ENCODE results near the gene FAM3C. TPM values are rescaled to one million over a fixed set of nuclear protein-coding genes. Genes with fewer than 3 reads are reported as not detected.

Gene FAM3C
- total RNA-seq, 4 donors from 2014 or later = 34.9 to 46.8 (median 41.0) TPM

DNA sequence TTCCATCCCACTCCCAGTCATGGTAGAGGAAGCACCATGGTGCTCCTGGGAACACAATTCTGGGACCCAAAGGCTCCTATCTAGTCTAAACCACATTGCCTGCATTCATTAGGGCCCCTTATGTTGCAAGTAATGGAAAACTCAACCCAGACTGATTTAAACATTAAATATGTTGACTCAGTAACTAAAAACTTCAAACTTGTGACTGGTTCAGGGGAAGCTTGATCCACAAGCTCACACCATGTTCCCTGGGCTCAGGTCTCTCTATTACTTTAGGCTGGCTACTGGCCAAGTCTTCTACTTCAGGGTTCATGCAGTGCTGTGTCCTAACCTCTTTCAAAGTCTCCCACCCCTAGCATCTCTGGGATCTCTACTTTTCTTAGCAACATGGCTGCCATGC lies 54.2 kb downstream of the FAM3C start:
- TF ChIP-seq, protein P1, sequence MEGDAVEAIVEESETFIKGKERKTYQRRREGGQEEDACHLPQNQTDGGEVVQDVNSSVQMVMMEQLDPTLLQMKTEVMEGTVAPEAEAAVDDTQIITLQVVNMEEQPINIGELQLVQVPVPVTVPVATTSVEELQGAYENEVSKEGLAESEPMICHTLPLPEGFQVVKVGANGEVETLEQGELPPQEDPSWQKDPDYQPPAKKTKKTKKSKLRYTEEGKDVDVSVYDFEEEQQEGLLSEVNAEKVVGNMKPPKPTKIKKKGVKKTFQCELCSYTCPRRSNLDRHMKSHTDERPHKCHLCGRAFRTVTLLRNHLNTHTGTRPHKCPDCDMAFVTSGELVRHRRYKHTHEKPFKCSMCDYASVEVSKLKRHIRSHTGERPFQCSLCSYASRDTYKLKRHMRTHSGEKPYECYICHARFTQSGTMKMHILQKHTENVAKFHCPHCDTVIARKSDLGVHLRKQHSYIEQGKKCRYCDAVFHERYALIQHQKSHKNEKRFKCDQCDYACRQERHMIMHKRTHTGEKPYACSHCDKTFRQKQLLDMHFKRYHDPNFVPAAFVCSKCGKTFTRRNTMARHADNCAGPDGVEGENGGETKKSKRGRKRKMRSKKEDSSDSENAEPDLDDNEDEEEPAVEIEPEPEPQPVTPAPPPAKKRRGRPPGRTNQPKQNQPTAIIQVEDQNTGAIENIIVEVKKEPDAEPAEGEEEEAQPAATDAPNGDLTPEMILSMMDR (IDR thresholded peaks at IDR 0.05) = no peak
- TF ChIP-seq POLR2A (IDR thresholded peaks at IDR 0.05) = no peak
- intact Hi-C loops (cut with DNase I; ENCODE audit: low total_unique reads) = no loop called here
- DNase-seq (ENCODE audit: low spot score in 2 of 2) = no peak
- no peak overlapping the region for H3K4me3 ChIP-seq (ENCODE audit: low read depth, poor library complexity, severe bottlenecking)

DNA sequence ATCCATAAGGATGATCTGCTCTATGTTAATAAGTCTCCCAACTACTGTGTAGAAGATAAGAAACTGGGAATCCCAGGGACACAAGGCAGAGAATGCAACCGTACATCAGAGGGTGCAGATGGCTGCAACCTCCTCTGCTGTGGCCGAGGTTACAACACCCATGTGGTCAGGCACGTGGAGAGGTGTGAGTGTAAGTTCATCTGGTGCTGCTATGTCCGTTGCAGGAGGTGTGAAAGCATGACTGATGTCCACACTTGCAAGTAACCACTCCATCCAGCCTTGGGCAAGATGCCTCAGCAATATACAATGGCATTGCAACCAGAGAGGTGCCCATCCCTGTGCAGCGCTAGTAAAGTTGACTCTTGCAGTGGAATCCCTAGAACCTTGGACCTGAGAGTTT lies 57.0 kb downstream of the FAM3C start:
- intact Hi-C loops (cut with DNase I; ENCODE audit: low total_unique reads) = loop anchor here (10.0 kb wide), 1 partner anchor 204 kb away; no protein-coding TSS in a partner anchor
- TF ChIP-seq, protein P1 (IDR thresholded peaks at IDR 0.05) = no peak
- no peak for TF ChIP-seq POLR2A (IDR thresholded peaks at IDR 0.05)
- DNase-seq (ENCODE audit: low spot score in 2 of 2) = no peak
- H3K4me3 ChIP-seq (ENCODE audit: low read depth, poor library complexity, severe bottlenecking) = no peak overlapping the region
- 73 to 79% methylated on average over 5 of the region's 5 CpGs for WGBS, 2 donors

DNA sequence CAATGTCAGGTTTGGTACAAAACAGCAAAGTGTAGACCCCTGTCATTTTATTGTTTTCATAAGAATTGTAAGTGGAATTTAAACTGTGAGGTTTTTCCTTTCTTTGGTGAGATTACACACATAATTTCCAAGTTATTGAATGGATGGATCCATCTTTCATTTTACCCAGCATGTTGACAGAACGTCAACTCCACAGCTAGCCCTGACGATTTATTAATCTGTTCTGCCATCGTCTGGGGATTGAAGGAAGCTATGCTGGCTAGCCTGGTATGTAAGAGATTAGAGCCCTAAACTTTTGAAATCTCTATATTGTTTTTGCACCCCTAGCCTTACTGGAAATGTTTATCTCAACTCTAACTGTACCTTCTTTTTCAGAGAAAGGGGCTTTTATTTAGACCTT lies 58.7 kb downstream of the FAM3C start:
- TF ChIP-seq POLR2A (IDR thresholded peaks at IDR 0.05) = no peak
- TF ChIP-seq, protein P1 (IDR thresholded peaks at IDR 0.05) = no peak
- WGBS, 2 donors = 12 to 16% methylated on average over 3 of the region's 3 CpGs
- DNase-seq (ENCODE audit: low spot score in 2 of 2) = no peak
- H3K4me3 ChIP-seq (ENCODE audit: low read depth, poor library complexity, severe bottlenecking) = no peak overlapping the region
- intact Hi-C loops (cut with DNase I; ENCODE audit: low total_unique reads) = loop anchor here (10.0 kb wide), 1 partner anchor 203 kb away; no protein-coding TSS in a partner anchor

DNA sequence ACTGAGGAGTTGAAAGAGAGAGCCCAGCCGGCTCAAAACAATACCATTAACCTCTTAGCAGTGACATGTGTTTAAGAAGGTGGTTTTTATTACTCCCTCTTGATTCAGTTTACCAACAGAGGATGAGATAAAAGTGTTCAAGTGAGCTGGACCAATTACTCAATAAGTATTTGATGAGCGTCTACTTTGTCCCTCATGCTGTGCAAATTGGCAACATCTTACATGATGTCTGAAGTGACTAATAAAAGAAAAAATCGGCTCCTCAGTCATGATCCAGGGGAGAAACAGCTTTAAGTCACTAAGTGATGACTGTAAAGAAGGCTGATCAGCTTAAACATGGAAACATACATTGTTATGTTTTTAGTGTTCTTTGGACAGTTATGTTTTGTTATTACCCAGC lies 59.5 kb downstream of the FAM3C start:
- DNase-seq (ENCODE audit: low spot score in 2 of 2) = no peak
- 59% methylated on average over 3 of the region's 3 CpGs for WGBS, 2 donors
- H3K4me3 ChIP-seq (ENCODE audit: low read depth, poor library complexity, severe bottlenecking) = no peak overlapping the region
- TF ChIP-seq POLR2A (IDR thresholded peaks at IDR 0.05) = no peak
- TF ChIP-seq, protein P1 (IDR thresholded peaks at IDR 0.05) = no peak
- intact Hi-C loops (cut with DNase I; ENCODE audit: low total_unique reads) = loop anchor here (10.0 kb wide), 1 partner anchor 202 kb away; no protein-coding TSS in a partner anchor

DNA sequence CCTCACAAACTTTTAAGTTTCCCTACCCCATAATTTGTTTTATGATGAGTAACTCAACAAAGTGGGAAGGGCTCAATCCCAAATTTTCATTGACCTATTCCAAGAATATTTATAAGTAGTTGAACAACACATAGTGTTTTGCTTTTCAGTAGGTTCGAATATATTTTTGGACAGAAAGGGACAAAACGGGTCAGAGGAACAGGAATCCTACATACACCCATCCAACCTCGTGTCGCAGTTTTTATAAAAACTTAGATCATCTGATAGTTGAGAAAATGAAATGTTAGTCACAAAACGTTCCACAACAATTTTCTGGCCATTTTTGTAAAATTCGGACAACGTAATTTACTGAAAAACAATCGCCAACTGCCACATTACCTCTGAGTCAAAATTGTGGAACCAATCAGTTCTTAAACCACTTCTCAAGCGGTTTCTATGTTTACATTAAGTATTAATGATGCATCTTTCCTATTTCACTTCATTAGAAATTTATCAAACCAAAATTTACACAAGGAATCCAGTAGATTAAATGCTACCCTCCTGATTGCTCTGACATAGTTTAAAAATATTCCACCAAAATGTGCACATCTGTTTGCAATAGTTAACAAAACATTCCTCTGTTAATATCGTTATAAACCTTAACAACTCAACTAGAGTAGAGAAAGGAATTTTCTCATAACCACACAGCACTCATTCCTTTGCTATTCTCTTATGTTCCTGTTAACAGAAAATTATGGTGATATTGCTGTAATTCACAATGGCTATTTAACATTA lies 61.0 kb downstream of the FAM3C start:
- TF ChIP-seq POLR2A (IDR thresholded peaks at IDR 0.05) = no peak
- TF ChIP-seq, protein P1 (IDR thresholded peaks at IDR 0.05) = no peak
- WGBS, 2 donors = 79 to 87% methylated on average over 10 of the region's 10 CpGs
- intact Hi-C loops (cut with DNase I; ENCODE audit: low total_unique reads) = loop anchor here (10.0 kb wide), 1 partner anchor 200 kb away; no protein-coding TSS in a partner anchor
- no peak for DNase-seq (ENCODE audit: low spot score in 2 of 2)
- no peak overlapping the region for H3K4me3 ChIP-seq (ENCODE audit: low read depth, poor library complexity, severe bottlenecking)

All from lower leg skin (tissue), 4 donors.